ENCODE measurements around the gene THBS4. TPM values are rescaled to one million over a fixed set of nuclear protein-coding genes. Genes with fewer than 3 reads are reported as not detected.

The THBS4 gene
- total RNA-seq, 1 donor from 2014 or later = 1.4 TPM

DNA sequence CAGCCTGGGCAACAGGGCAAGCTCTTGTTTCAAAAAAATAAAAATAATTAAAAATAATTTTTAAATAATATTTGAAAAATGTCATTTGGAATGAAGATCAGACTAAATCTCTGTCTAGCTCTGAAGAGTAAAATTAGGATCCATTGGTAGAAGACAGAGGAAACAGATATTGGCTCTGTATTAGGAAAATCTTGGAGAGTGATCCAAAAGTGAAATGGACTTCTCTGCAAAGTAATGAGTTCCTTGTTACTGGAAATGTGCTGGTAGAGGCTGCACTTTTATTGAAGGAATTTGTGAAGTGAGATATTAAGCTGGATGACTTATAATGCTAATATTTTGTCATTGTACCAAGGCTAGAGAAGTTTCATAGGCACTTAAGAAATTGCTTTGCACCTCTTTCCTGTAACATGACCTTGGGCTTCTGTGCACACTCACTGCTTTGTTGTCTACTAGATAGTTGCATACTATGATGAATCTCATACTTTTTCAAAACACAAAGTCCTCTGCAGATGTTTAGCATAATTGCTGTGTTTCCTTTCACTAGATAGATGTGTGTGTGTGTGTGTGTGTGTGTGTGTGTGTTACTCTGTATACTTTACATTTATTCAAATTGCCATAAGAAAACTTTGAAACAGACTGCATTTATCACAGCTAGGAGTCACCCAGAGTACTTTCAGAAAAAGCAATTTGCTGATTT, 13.1 kb downstream of the THBS4 start:
- DNase-seq = no peak

GRCh38 chr5:80052464-80052863, 17.3 kb downstream of the THBS4 start:
- no peak for DNase-seq

GRCh38 chr5:80054682-80055081, 19.5 kb downstream of the THBS4 start:
- no peak for DNase-seq

DNA sequence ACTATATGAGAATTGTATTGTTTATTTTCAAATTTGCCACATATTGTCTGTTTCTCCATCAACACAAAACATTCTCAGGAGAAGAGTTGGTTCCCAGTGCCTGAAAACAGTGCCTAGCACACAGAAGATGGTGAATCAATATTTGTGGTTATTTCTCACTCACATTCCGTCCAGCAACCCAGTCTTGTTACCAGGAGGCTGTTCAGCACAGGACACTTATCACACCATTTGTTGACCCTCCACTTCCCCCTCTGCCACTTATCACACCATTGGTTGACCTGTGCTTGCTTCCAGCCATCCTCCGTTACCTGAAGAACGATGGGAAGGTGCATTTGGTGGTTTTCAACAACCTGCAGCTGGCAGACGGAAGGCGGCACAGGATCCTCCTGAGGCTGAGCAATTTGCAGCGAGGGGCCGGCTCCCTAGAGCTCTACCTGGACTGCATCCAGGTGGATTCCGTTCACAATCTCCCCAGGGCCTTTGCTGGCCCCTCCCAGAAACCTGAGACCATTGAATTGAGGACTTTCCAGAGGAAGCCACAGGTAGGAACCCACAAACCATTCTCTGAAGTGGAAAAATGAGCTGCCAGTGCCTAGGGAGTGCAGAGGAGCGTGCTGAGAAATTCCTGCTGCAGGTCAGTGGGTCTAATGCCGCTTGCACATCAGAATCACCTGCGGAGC, 20.5 kb downstream of the THBS4 start:
- DNase-seq = no peak

GRCh38 chr5:80057099-80057498, 22.0 kb downstream of the THBS4 start:
- no peak for DNase-seq

DNA sequence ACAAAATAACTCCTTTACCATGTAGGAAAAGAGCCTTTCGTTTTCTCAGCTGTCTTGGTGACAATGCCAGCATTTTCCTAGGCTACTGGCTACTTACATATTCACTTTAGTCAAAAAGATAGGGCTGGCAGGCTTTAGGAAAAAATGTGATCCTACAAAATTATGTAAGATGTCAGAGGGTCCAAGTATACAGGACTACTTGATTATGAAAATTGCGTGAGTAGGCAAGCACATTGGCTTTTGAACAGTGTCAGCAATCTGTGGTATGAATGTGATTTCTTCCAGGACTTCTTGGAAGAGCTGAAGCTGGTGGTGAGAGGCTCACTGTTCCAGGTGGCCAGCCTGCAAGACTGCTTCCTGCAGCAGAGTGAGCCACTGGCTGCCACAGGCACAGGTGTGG, 22.8 kb downstream of the THBS4 start:
- no peak for DNase-seq

DNA sequence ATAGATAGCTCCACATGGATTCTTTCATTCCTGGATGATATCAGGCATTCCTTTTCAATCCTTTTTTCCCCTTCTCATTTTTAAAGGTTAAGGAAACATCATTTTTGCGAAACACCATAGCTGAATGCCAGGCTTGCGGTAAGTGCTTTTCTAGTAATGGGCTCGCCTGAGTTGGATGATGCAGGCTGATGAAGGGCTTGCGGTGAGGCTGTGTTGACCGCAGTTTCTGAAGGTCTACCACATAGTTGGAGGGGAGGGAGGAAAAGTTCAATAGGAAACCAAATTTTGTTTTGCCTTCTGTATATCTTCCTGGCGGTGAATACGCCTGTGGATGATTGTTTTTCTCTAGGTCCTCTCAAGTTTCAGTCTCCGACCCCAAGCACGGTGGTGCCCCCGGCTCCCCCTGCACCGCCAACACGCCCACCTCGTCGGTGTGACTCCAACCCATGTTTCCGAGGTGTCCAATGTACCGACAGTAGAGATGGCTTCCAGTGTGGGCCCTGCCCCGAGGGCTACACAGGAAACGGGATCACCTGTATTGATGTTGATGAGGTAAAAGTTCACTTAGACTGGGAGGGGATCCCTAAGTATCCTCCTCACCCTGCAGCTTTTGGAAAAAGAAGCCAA, 24.3 kb downstream of the THBS4 start:
- DNase-seq = no peak

- no peak for DNase-seq
Observed at GRCh38 chr5:80060966-80061365, 25.8 kb downstream of the THBS4 start.

DNA sequence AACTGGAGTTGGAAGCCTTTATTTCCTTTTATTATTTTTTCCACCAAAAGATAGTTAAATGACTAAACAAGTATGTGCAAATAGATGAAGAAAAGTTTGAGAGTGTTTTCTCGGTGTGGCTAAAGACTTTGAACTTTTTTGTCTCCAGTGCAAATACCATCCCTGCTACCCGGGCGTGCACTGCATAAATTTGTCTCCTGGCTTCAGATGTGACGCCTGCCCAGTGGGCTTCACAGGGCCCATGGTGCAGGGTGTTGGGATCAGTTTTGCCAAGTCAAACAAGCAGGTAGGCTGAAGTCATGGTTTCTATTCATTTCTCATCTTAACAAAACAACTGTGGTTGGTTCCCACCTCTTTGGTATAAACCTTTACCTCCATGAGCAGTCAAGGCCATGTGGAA, 26.4 kb downstream of the THBS4 start:
- no peak for DNase-seq

DNA sequence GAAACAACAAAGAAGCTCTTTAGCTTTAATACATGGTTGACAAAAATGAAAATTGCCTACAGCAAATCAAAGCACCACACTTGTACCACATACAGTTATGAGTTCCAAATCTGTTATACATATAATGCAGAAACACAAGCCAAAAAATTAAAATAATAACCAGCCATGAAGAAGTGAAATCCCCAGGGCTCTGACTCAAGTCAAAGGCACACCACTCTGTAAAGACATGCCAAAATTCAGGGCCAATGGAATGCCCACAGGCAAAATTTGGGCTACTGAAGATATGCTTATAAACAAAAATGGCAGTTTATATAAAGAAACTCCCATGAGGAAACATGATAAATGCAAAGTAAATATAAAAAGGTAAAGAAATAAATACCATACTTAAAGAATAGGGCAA, 29.0 kb downstream of the THBS4 start:
- DNase-seq = no peak

GRCh38 chr5:80067016-80067415, 31.9 kb downstream of the THBS4 start:
- DNase-seq = no peak

DNA sequence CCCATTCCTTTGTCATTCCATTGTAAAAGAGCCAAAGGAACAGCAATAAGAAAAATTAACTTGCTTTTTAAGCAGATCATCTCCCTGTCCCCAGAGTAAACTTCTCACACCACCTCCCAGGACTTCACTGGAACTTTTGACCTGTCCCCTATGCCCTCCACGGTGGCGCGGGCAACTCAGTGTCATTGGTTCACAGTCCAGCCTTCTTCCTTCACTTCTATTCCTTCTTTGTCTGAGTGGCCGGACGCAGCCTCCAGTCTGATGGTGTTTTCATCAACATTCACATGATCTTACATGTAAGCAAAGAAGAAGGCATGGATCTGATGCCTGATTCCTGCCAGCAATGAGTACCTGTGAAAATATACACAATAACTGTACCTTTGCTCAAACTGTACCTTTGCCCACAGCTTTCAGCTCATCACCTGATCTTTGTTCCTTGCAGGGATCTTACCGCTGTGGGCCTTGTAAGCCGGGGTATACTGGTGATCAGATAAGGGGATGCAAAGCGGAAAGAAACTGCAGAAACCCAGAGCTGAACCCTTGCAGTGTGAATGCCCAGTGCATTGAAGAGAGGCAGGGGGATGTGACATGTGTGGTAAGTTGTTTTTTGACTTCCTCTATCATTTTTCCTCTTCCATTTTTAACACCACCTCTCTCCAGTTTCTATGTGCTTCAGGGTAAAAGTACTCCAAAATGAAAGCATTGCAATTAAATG, 32.5 kb downstream of the THBS4 start:
- DNase-seq = no peak

GRCh38 chr5:80068246-80068636, 33.1 kb downstream of the THBS4 start:
- no peak for DNase-seq

DNA sequence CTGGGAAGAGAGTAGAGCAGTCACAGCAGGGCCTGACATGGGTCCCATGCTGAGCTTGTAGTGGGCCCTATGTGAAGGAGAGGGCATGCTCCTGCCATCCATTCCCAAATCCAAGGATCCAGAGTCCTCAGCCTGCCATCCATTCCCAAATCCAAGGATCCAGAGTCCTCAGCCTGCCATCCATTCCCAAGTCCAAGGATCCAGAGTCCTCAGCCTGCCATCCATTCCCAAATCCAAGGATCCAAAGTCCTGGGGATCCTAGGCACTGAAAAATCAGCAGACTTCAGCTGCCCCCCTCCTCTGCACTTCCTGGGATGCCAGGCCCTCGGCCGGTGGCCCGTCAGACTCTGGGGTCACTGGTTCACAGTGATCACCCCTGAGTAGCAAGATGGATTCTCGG, 33.6 kb downstream of the THBS4 start:
- no peak for DNase-seq

DNA sequence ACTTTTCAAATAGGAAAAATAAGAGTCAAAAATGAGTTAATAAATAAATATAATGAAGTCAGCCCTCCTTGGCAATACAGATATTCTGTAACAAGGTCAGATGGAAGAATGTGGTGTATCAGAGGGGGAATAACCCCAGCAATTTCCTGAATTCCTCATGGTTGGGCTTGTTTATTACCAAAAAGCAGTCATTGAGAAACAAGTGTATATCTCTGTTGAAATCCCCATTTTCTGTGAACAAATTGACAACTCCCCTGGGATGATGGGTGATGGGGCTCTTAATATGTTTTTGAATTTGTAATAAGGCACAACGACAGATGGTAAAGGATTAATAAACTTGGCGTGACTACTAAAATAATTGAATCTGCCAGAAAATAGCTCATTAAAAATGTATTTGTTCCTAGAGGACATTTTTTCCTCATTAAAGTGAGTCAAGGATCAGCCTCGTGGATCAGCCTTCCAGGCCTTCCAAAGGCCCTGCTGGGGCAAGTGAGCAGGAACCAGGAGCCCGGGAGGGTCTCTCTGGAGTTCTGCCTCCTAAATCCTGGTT, 34.2 kb downstream of the THBS4 start:
- no peak for DNase-seq

- no peak for DNase-seq
Observed at GRCh38 chr5:80069918-80070318, 34.8 kb downstream of the THBS4 start.

DNA sequence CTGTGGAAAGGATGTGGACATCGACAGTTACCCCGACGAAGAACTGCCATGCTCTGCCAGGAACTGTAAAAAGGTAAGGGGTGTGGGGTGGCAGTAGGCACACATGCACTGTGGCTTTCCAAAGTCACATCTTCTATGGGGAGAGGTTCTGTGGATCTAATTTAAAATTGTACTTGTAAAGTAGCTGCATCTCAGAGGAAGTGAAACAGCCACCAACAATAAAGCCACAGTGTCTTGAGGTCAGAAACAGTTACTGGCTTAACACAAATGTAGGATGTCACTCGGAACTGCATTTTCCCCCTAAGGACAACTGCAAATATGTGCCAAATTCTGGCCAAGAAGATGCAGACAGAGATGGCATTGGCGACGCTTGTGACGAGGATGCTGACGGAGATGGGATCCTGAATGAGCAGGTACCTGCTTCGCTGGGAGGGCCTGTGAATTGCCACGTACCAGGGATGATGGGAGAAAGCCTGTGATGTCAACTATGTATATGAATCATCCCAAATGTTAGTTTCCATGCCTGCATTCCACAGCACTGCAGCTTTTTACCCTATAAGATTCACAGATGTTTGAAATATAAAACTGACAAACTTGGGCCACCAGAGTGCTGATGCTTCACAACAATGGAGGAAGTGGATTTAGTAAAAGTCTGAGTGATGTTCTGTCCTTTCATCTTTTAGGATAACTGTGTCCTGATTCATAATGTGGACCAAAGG, 35.3 kb downstream of the THBS4 start:
- DNase-seq = no peak

DNA sequence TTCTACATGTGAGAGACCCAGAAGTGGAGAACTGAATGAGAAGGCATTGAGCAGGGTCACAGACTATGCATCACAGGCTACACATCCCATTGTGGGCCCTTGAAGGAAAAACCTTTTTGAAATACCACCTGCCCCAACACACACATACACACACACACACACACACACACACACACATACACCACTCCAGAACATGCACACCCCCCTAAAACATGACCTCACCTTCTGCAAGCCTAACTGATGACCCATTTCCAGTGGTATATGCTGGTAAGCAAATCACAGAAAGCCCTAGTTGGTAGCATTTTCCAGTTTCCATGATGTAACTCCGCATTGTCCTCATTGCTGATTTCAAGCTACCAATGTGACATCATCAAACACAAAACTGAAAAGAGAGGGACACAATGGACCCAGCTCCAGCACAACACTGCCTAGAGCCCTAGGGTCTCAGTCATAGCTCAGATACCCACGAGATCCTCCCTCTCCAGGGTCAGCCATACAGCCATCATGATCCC, 36.4 kb downstream of the THBS4 start:
- DNase-seq = no peak

GRCh38 chr5:80072103-80073073, 37.2 kb downstream of the THBS4 start:
- no peak for DNase-seq

- no peak for DNase-seq
Observed at GRCh38 chr5:80076131-80077050, 41.2 kb downstream of the THBS4 start.
